Right atrium auricular region (tissue), 2 donors: ENCODE results near the gene CNTNAP2. TPM values are rescaled to one million over a fixed set of nuclear protein-coding genes. Genes with fewer than 3 reads are reported as not detected.

Experiments used
- DNase-seq: peaks from one replicate; pipeline ENCODE4 v3.0.0-alpha.2; 2019; ENCODE audit warnings: low spot score
- H3K27ac ChIP-seq, 2 donors: fragments of 200-600 bp; sonication (generic); 1 replicate in 1 of 2; 2 replicates in 1 of 2; pipeline ENCODE4 v1.5.1; 2016 to 2019
- H3K27me3 ChIP-seq, 2 donors: fragments of 200-600 bp; sonication (generic); one replicate each; pipeline versions ENCODE4 v1.5.1 to v1.6.0; 2017 to 2019
- H3K36me3 ChIP-seq: fragments of 200-600 bp; sonication (generic); one replicate; pipeline ENCODE4 v1.5.1; 2016
- H3K4me1 ChIP-seq, 2 donors: fragments of 200-600 bp; sonication (generic); one replicate each; pipeline versions ENCODE4 v1.5.1 to v1.6.0; 2017 to 2019
- H3K4me3 ChIP-seq, 2 donors: fragments of 200-600 bp; sonication (generic); 1 replicate in 1 of 2; 2 replicates in 1 of 2; pipeline ENCODE4 v1.5.1; 2017 to 2019; ENCODE audit warnings: mild to moderate bottlenecking in 1 of 2, moderate library complexity in 1 of 2
- H3K9me3 ChIP-seq, 2 donors: fragments of 200-600 bp; sonication (generic); one replicate each; pipeline ENCODE4 v1.5.1; 2019
- CTCF ChIP-seq, 2 donors: fragments of 200-600 bp; sonication (generic); IDR thresholded peaks; one replicate each; pipeline ENCODE4 v1.5.1; 2019; ENCODE audit warnings: antibody characterized with exemption in 2 of 2
- total RNA-seq, 2 donors: library from RNA; depleted of rRNA; stranded (reverse); fragments of >200 nt; gene quantifications; one replicate each; pipeline ENCODE4 v1.1.0, GENCODE V29; 2016

The CNTNAP2 gene
- total RNA-seq, 2 donors from 2014 or later: 1.1 to 1.7 TPM

- Histone ChIP-seq H3K9me3 (no peaks in the 10 kb centered on the region), H3K36me3 (no peaks in the 10 kb centered on the region), H3K27ac (no peak overlapping the region), H3K4me3 (no peak overlapping the region), H3K4me1 (no peaks in the 10 kb centered on the region), H3K27me3 (no peaks in the 10 kb centered on the region)
- DNase-seq: no peak
- TF ChIP-seq CTCF (IDR thresholded peaks at IDR 0.05): no peak
Observed at GRCh38 chr7:147509541-147510200, 1393.1 kb downstream of the CNTNAP2 start.

- H3K36me3 ChIP-seq: no peaks in the 10 kb centered on the region
- no peaks in the 10 kb centered on the region for H3K27me3 ChIP-seq
- no peak overlapping the region for H3K27ac ChIP-seq
- no peak for TF ChIP-seq CTCF (IDR thresholded peaks at IDR 0.05)
- no peaks in the 10 kb centered on the region for H3K9me3 ChIP-seq
- no peak overlapping the region for H3K4me3 ChIP-seq
- DNase-seq: no peak
- no peaks in the 10 kb centered on the region for H3K4me1 ChIP-seq
Observed at GRCh38 chr7:147510201-147510542, 1393.6 kb downstream of the CNTNAP2 start.

GRCh38 chr7:147510923-147511322 lies 1394.3 kb downstream of the CNTNAP2 start:
- no peak overlapping the region for H3K4me3 ChIP-seq
- H3K36me3 ChIP-seq: no peaks in the 10 kb centered on the region
- no peak overlapping the region for H3K27ac ChIP-seq
- H3K9me3 ChIP-seq: no peaks in the 10 kb centered on the region
- H3K27me3 ChIP-seq: no peaks in the 10 kb centered on the region
- no peak for DNase-seq
- H3K4me1 ChIP-seq: no peaks in the 10 kb centered on the region
- TF ChIP-seq CTCF (IDR thresholded peaks at IDR 0.05): no peak

GRCh38 chr7:147513451-147513850 lies 1396.8 kb downstream of the CNTNAP2 start:
- Histone ChIP-seq H3K9me3 (no peaks in the 10 kb centered on the region), H3K27me3 (no peaks in the 10 kb centered on the region), H3K27ac (no peak overlapping the region), H3K4me3 (no peak overlapping the region), H3K4me1 (no peaks in the 10 kb centered on the region), H3K36me3 (no peaks in the 10 kb centered on the region)
- no peak for TF ChIP-seq CTCF (IDR thresholded peaks at IDR 0.05)
- no peak for DNase-seq

GRCh38 chr7:147516391-147516790 lies 1399.8 kb downstream of the CNTNAP2 start:
- H3K4me3 ChIP-seq: no peak overlapping the region
- H3K36me3 ChIP-seq: no peaks in the 10 kb centered on the region
- H3K27ac ChIP-seq: no peak overlapping the region
- no peaks in the 10 kb centered on the region for H3K4me1 ChIP-seq
- TF ChIP-seq CTCF (IDR thresholded peaks at IDR 0.05): no peak
- no peaks in the 10 kb centered on the region for H3K9me3 ChIP-seq
- H3K27me3 ChIP-seq: no peaks in the 10 kb centered on the region
- DNase-seq: no peak

- Histone ChIP-seq H3K4me3 (no peak overlapping the region), H3K27ac (no peak overlapping the region), H3K27me3 (no peaks in the 10 kb centered on the region), H3K9me3 (no peaks in the 10 kb centered on the region), H3K36me3 (no peaks in the 10 kb centered on the region), H3K4me1 (no peaks in the 10 kb centered on the region)
- TF ChIP-seq CTCF (IDR thresholded peaks at IDR 0.05): no peak
- DNase-seq: no peak
Observed at GRCh38 chr7:147519062-147519461, 1402.5 kb downstream of the CNTNAP2 start.
